ENCODE results near the gene MYO10. TPM values are rescaled to one million over a fixed set of nuclear protein-coding genes. Genes with fewer than 3 reads are reported as not detected.

Gene MYO10
- total and polyA plus RNA-seq, 2 of the 8 experiments (the other 6 are each of a cell fraction or from before 2014, with no cell fraction given): 21.5 to 107 TPM

GRCh38 chr5:16826379-16827125 is 109.5 kb downstream of the MYO10 start:
- Histone ChIP-seq H2BK5ac (ENCODE audit: low read depth, low read length) (no peak overlapping the region), H4K91ac (replicated peaks; ENCODE audit: insufficient read length, low read length) (no peak overlapping the region), H3K4me1 (replicated peaks in 1 of 4; ENCODE audit: control insufficient read depth in 3 of 4, insufficient read depth in 4 of 4, low read length in 3 of 4) (no peaks in the 10 kb centered on the region), H2AFZ (ENCODE audit: low read length) (no peak overlapping the region), H3K27me3 (replicated peaks in 1 of 4; ENCODE audit: control insufficient read depth in 3 of 4, extremely low read depth in 1 of 4, insufficient read depth in 3 of 4, low read length in 3 of 4) (no peaks in the 10 kb centered on the region), H3K18ac (ENCODE audit: extremely low read depth, low read length) (no peak overlapping the region), H2BK20ac (ENCODE audit: low read length) (no peak overlapping the region), H2AK5ac (ENCODE audit: low read depth, low read length) (no peak overlapping the region), H4K8ac (ENCODE audit: extremely low read depth, insufficient read depth, low read length) (no peak overlapping the region), H3K9ac (replicated peaks in 1 of 4; ENCODE audit: extremely low read depth in 1 of 4, low read depth in 3 of 4, low read length in 3 of 4) (no peak overlapping the region), H3K4ac (replicated peaks; ENCODE audit: insufficient read length, low read depth, low read length) (no peak overlapping the region), H3K4me2 (ENCODE audit: insufficient read depth in 1 of 2, low read depth in 2 of 2, low read length in 2 of 2) (no peak overlapping the region), H3K4me3 (ENCODE audit: extremely low read depth in 1 of 4, insufficient read depth in 2 of 4, low read depth in 3 of 4, low read length in 4 of 4) (no peak overlapping the region), H2BK15ac (ENCODE audit: low read length) (no peak overlapping the region), H2BK12ac (ENCODE audit: low read depth, low read length) (no peak overlapping the region), H2BK120ac (replicated peaks; ENCODE audit: low read depth, low read length) (no peak overlapping the region), H3K14ac (ENCODE audit: insufficient read length) (no peak overlapping the region), H3K79me1 (ENCODE audit: low read depth, low read length) (peaks cover 10% of the 10 kb centered on the region), H3K56ac (replicated peaks; ENCODE audit: insufficient read length, low read depth, low read length) (no peak overlapping the region), H3K23me2 (ENCODE audit: low read depth, low read length) (no peaks in the 10 kb centered on the region), H3K23ac (ENCODE audit: insufficient read length) (no peak overlapping the region), H4K5ac (ENCODE audit: insufficient read length, low read depth, low read length) (no peak overlapping the region), H3K36me3 (ENCODE audit: control insufficient read depth in 2 of 4, insufficient read depth in 4 of 4, low read length in 3 of 4) (no peaks in the 10 kb centered on the region), H4K20me1 (replicated peaks in 1 of 2; ENCODE audit: control insufficient read depth in 1 of 2, insufficient read depth in 2 of 2, low read length in 2 of 2) (peaks cover 0 to 4% of the 10 kb centered on the region in 2 experiments), H3K79me2 (ENCODE audit: control insufficient read depth in 1 of 2, insufficient read depth in 2 of 2, low read length in 2 of 2) (peaks cover 0 to 6% of the 10 kb centered on the region in 2 experiments; a peak in 2 of 4 replicates), H3K9me3 (ENCODE audit: insufficient read depth in 2 of 2, low read depth in 1 of 2, low read length in 1 of 2) (no peaks in the 10 kb centered on the region), H3K27ac (ENCODE audit: low read depth, low read length) (no peak overlapping the region; the same call in 1 of the 2 replicates)
- no peak for TF ChIP-seq JUN (IDR thresholded peaks at IDR 0.05; ENCODE audit: low read depth, low read length)
- no peak for TF ChIP-seq SIX5 (IDR thresholded peaks at IDR 0.05; ENCODE audit: low read depth, low read length)
- ChIA-PET CTCF (ENCODE audit: partially characterized antibody) (interaction anchor here (1.2 to 2.4 kb wide), 2 partner anchors 147 to 364 kb away, joined by 4 to 11 read pairs; no protein-coding TSS in a partner anchor), POLR2A (ENCODE audit: partially characterized antibody) (no interaction called here)
- DNase-seq (ENCODE audit: low read depth in 1 of 2, low spot score in 2 of 2) (no peak), FAIRE-seq (no peak)
- WGBS, 2 experiments (ENCODE audit: extremely low coverage in 1 of 2, insufficient coverage in 1 of 2, insufficient read length in 1 of 2, insufficient replicate concordance in 2 of 2, low coverage in 1 of 2, low lambda C conversion rate in 2 of 2, missing lambda C conversion rate in 1 of 2): 89% methylated on average over 15 of the region's 15 CpGs; no CpG with 5 or more reads in 1 of the 2 experiments
